Measurements from ENCODE around the gene ANKMY1. TPM values are rescaled to one million over a fixed set of nuclear protein-coding genes. Genes with fewer than 3 reads are reported as not detected.

The ANKMY1 gene
- polyA plus RNA-seq, 1 experiment, result 2.9 TPM

- H3K9me3 ChIP-seq (ENCODE audit: control insufficient read depth, insufficient read depth, low read length), result no peaks in the 10 kb centered on the region; the same call in 1 of the 2 replicates
These were observed 99.5 kb downstream of the ANKMY1 start for GRCh38 chr2:240458044-240458899.

GRCh38 chr2:240457223-240458043 is 100.4 kb downstream of the ANKMY1 start:
- CTCF ChIA-PET, result no interaction called here
- no peak for DNase-seq (ENCODE audit: low read depth, low spot score)
- POLR2A ChIA-PET, result no interaction called here
- no peaks in the 10 kb centered on the region for H3K27me3 ChIP-seq (ENCODE audit: control insufficient read depth, insufficient read depth, low read length)
- H3K27ac ChIP-seq (ENCODE audit: low read depth, low read length), result no peak overlapping the region
- no peak overlapping the region for H3K4me3 ChIP-seq (ENCODE audit: low read depth, low read length)
- TF ChIP-seq CTCF (IDR thresholded peaks at IDR 0.05; ENCODE audit: low read depth, low read length), result no peak
- no peaks in the 10 kb centered on the region; the same call in 1 of the 2 replicates for H3K9me3 ChIP-seq (ENCODE audit: control insufficient read depth, insufficient read depth, low read length)

More at GRCh38 chr2:240458044-240458899, 99.5 kb downstream of the ANKMY1 start:
- Histone ChIP-seq H3K27ac (ENCODE audit: low read depth, low read length) (no peak overlapping the region), H3K27me3 (ENCODE audit: control insufficient read depth, insufficient read depth, low read length) (no peaks in the 10 kb centered on the region), H3K4me3 (ENCODE audit: low read depth, low read length) (no peak overlapping the region)
- DNase-seq (ENCODE audit: low read depth, low spot score), result no peak
- TF ChIP-seq CTCF (IDR thresholded peaks at IDR 0.05; ENCODE audit: low read depth, low read length), result no peak
- ChIA-PET POLR2A (no interaction called here), CTCF (no interaction called here)

- no peaks in the 10 kb centered on the region; the same call in 1 of the 2 replicates for H3K9me3 ChIP-seq (ENCODE audit: control insufficient read depth, insufficient read depth, low read length)
- H3K27me3 ChIP-seq (ENCODE audit: control insufficient read depth, insufficient read depth, low read length), result no peaks in the 10 kb centered on the region
- no peak overlapping the region for H3K27ac ChIP-seq (ENCODE audit: low read depth, low read length)
- H3K4me3 ChIP-seq (ENCODE audit: low read depth, low read length), result no peak overlapping the region
- DNase-seq (ENCODE audit: low read depth, low spot score), result no peak
- POLR2A ChIA-PET, result no interaction called here
- CTCF ChIA-PET, result no interaction called here
- TF ChIP-seq CTCF (IDR thresholded peaks at IDR 0.05; ENCODE audit: low read depth, low read length), result no peak
These were observed 101.2 kb downstream of the ANKMY1 start for GRCh38 chr2:240456447-240457222.

- POLR2A ChIA-PET, result no interaction called here
These were observed 101.9 kb downstream of the ANKMY1 start for GRCh38 chr2:240455647-240456446.

More at GRCh38 chr2:240455647-240456446, 101.9 kb downstream of the ANKMY1 start:
- H3K27me3 ChIP-seq (ENCODE audit: control insufficient read depth, insufficient read depth, low read length), result no peaks in the 10 kb centered on the region
- H3K9me3 ChIP-seq (ENCODE audit: control insufficient read depth, insufficient read depth, low read length), result no peaks in the 10 kb centered on the region; the same call in 1 of the 2 replicates
- no peak overlapping the region for H3K27ac ChIP-seq (ENCODE audit: low read depth, low read length)
- no peak overlapping the region for H3K4me3 ChIP-seq (ENCODE audit: low read depth, low read length)
- DNase-seq (ENCODE audit: low read depth, low spot score), result no peak
- TF ChIP-seq CTCF (IDR thresholded peaks at IDR 0.05; ENCODE audit: low read depth, low read length), result no peak
- CTCF ChIA-PET, result interaction anchor here (1.6 kb wide), 1 partner anchor 224 kb away, joined by 3 read pairs; no protein-coding TSS in a partner anchor

Measured in AG04450 (cell line).